B cell (primary cell): ENCODE measurements around the gene RPTOR. TPM values are rescaled to one million over a fixed set of nuclear protein-coding genes. Genes with fewer than 3 reads are reported as not detected.
"Not testable (repeated sequence)": the region's sequence is repeated elsewhere in the genome, so short reads cannot be mapped to it uniquely, and the experiment has no call there.

Experiments
- ATAC-seq: fragments of 200-7000 bp; cut with Tn5 transposase; one replicate; pipeline ENCODE4 v1.10.0; 2021; ENCODE audit warnings: low read depth, mild to moderate bottlenecking, moderate number of reproducible peaks, moderate library complexity
- CTCF ChIA-PET: fragments of 350-600 bp; sonication (Branson Sonifier 250); formaldehyde crosslinking; loops from one replicate; lab custom pipeline; 2021; ENCODE audit warnings: antibody characterized with exemption, inconsistent platforms; lab: Charles Lee
- POLR2A ChIA-PET: fragments of 350-600 bp; sonication (Branson Sonifier 250); formaldehyde crosslinking; loops from one replicate; lab custom pipeline; 2021; ENCODE audit warnings: antibody characterized with exemption; lab: Charles Lee
- DNase-seq: peaks from one replicate; pipeline ENCODE4 v3.0.0; 2013
- H2AFZ ChIP-seq: 2 replicates; pipeline ENCODE4 v1.6.1; 2012; ENCODE audit warnings: mild to moderate bottlenecking, low read depth, low read length; ENCODE audit not compliant: insufficient read depth, poor library complexity, severe bottlenecking
- H3K27ac ChIP-seq, 2 donors: 1 replicate in 1 of 2; 2 replicates in 1 of 2; pipeline ENCODE4 v1.5.1; 2012 to 2013; ENCODE audit warnings: low read length in 2 of 2, mild to moderate bottlenecking in 2 of 2, moderate library complexity in 1 of 2
- H3K27me3 ChIP-seq, 4 experiments: fragments of 200-600 bp in 1 of 4; sonication (generic) in 1 of 4; replicated peaks in 1 of 4; 1 replicate in 2 of 4; 2 replicates in 2 of 4; pipeline versions ENCODE4 v1.6.1 to v1.7.0; 2013 to 2016; ENCODE audit warnings: low read length in 3 of 4, mild to moderate bottlenecking in 2 of 4, mixed read lengths in 1 of 4, moderate library complexity in 1 of 4; ENCODE audit not compliant: insufficient read depth in 4 of 4, control insufficient read depth in 3 of 4; ENCODE audit errors: control extremely low read depth in 1 of 4
- H3K36me3 ChIP-seq, 2 experiments: replicated peaks in 1 of 2; 1 replicate in 1 of 2; 2 replicates in 1 of 2; pipeline versions ENCODE4 v1.6.1 to v1.7.1; 2013; ENCODE audit warnings: low read length in 1 of 2; ENCODE audit not compliant: insufficient read depth in 2 of 2, control insufficient read depth in 1 of 2; ENCODE audit errors: control extremely low read depth in 1 of 2, extremely low read depth in 1 of 2
- H3K4me1 ChIP-seq, 2 donors: fragments of 200-600 bp in 1 of 2; sonication (generic) in 1 of 2; 1 replicate in 1 of 2; 2 replicates in 1 of 2; pipeline versions ENCODE4 v1.5.1 to v1.6.1; 2013 to 2017; ENCODE audit warnings: low read length in 2 of 2; ENCODE audit not compliant: control insufficient read depth in 2 of 2, insufficient read depth in 2 of 2
- H3K4me2 ChIP-seq: replicated peaks from 2 replicates; pipeline ENCODE3; 2012; ENCODE audit warnings: mild to moderate bottlenecking, low read depth, low read length; ENCODE audit not compliant: poor library complexity, severe bottlenecking
- H3K4me3 ChIP-seq, 5 experiments: fragments of 200-600 bp in 1 of 5; sonication (generic) in 1 of 5; 1 replicate in 3 of 5; 2 replicates in 2 of 5; pipeline versions ENCODE4 v1.5.1 to v1.7.0; 2011 to 2016; ENCODE audit warnings: low read length in 4 of 5, mild to moderate bottlenecking in 4 of 5, low read depth in 2 of 5, control low read depth in 1 of 5, moderate library complexity in 1 of 5; ENCODE audit not compliant: insufficient read depth in 1 of 5; ENCODE audit errors: control extremely low read depth in 1 of 5, extremely low read depth in 1 of 5
- H3K79me2 ChIP-seq: fragments of 200-600 bp; sonication (generic); one replicate; pipeline ENCODE4 v1.6.0; 2016; ENCODE audit warnings: low read length; ENCODE audit not compliant: control insufficient read depth, insufficient read depth
- H3K9ac ChIP-seq: fragments of 200-600 bp; sonication (generic); 2 replicates; pipeline ENCODE4 v1.6.1; 2017; ENCODE audit warnings: mild to moderate bottlenecking, low read length, moderate library complexity
- H3K9me3 ChIP-seq, 3 donors: one replicate each; pipeline versions ENCODE4 v1.6.1 to v1.7.1; 2013; ENCODE audit warnings: low read length in 2 of 3; ENCODE audit not compliant: control insufficient read depth in 2 of 3, insufficient read depth in 1 of 3; ENCODE audit errors: control extremely low read depth in 1 of 3
- H4K20me1 ChIP-seq: 2 replicates; pipeline ENCODE4 v1.6.0; 2012; ENCODE audit warnings: mild to moderate bottlenecking, low read length; ENCODE audit not compliant: insufficient read depth, control insufficient read depth, poor library complexity, severe bottlenecking
- H3K27ac Mint-ChIP-seq: one replicate; pipeline ENCODE4 v1.8.0; 2021; ENCODE audit warnings: mixed read lengths
- H3K27me3 Mint-ChIP-seq: one replicate; pipeline ENCODE4 v1.8.0; 2021; ENCODE audit warnings: mixed read lengths
- H3K4me1 Mint-ChIP-seq: one replicate; pipeline ENCODE4 v1.8.0; 2021; ENCODE audit warnings: mixed read lengths
- H3K4me3 Mint-ChIP-seq: one replicate; pipeline ENCODE4 v1.8.0; 2021; ENCODE audit warnings: mixed read lengths
- H3K9me3 Mint-ChIP-seq: one replicate; pipeline ENCODE4 v1.8.0; 2022; ENCODE audit warnings: mixed read lengths; ENCODE audit not compliant: insufficient read depth
- EZH2 ChIP-seq: IDR thresholded peaks from 2 replicates; pipeline ENCODE4 v1.6.1; 2012; ENCODE audit warnings: borderline replicate concordance, low read depth, mild to moderate bottlenecking, moderate library complexity, low read length; ENCODE audit not compliant: insufficient read depth, poor library complexity, severe bottlenecking
- WGBS: methylation state at CpG from one replicate; pipeline ENCODE4 v1.1.5; 2013; ENCODE audit warnings: missing lambda C conversion rate; ENCODE audit not compliant: insufficient coverage; 5-methylcytosine and 5-hydroxymethylcytosine counted together
- intact Hi-C: fragments of 100-400 bp; cut with micrococcal nuclease; formaldehyde crosslinking; loops from one replicate; pipeline ENCODE4 v1.10.0; 2022
- polyA plus RNA-seq: library from polyadenylated mRNA; depleted of rRNA; stranded (reverse); fragments of >200 nt; gene quantifications from 2 replicates; pipeline ENCODE4 v1.2.3, GENCODE V29; 2012
- total RNA-seq, 2 donors: library from RNA; stranded (reverse); fragments of 120-200 nt in 1 of 2; gene quantifications; 1 replicate in 1 of 2; 2 replicates in 1 of 2; pipeline versions ENCODE4 v1.2.3 to v1.2.4, GENCODE V29; 2013 to 2022
- TF ChIP-seq, protein P1 (sequence below): fragments of 200-600 bp; IDR thresholded peaks from one replicate; pipeline ENCODE4 v1.8.0; 2022; ENCODE audit warnings: antibody characterized with exemption, mild to moderate bottlenecking

Gene RPTOR
- total and polyA plus RNA-seq, 2 donors (not counting 1 experiment from before 2014, with no cell fraction given), result 13.4 to 58.8 TPM

DNA sequence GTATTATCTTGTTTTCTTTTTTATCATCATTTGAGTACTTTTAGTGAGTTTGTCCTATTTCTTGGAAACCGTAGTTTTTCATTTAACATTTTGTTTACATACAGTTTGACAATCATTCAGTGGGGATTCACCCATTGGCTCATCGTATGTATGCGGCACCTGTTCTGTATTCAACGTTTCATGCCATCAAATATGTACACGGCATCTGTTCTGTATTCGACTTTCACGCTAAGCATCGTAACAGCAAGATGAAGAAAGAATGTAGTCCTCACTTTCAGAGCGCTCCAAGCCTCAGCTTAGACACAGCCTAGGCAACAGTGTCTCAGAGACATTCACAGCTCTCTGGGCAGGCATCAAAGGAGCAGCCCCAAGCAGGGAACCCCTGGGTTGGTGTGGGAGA is 269.9 kb downstream of the RPTOR start:
- Histone ChIP-seq H3K9me3 (no peaks in the 10 kb centered on the region), H3K79me2 (peaks cover 27% of the 10 kb centered on the region), H3K4me2 (no peak overlapping the region), H2AFZ (no peak overlapping the region), H3K36me3 (no peaks in the 10 kb centered on the region), H3K4me3 (no peak overlapping the region), H3K4me1 (peaks cover 11 to 16% of the 10 kb centered on the region in 2 donors), H3K9ac (no peak overlapping the region), H3K27me3 (no peaks in the 10 kb centered on the region), H4K20me1 (no peaks in the 10 kb centered on the region), H3K27ac (no peak overlapping the region)
- DNase-seq (no peak), ATAC-seq (no peak)
- TF ChIP-seq, protein P1, sequence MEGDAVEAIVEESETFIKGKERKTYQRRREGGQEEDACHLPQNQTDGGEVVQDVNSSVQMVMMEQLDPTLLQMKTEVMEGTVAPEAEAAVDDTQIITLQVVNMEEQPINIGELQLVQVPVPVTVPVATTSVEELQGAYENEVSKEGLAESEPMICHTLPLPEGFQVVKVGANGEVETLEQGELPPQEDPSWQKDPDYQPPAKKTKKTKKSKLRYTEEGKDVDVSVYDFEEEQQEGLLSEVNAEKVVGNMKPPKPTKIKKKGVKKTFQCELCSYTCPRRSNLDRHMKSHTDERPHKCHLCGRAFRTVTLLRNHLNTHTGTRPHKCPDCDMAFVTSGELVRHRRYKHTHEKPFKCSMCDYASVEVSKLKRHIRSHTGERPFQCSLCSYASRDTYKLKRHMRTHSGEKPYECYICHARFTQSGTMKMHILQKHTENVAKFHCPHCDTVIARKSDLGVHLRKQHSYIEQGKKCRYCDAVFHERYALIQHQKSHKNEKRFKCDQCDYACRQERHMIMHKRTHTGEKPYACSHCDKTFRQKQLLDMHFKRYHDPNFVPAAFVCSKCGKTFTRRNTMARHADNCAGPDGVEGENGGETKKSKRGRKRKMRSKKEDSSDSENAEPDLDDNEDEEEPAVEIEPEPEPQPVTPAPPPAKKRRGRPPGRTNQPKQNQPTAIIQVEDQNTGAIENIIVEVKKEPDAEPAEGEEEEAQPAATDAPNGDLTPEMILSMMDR, result no peak
- TF ChIP-seq EZH2, result no peak
- Mint-ChIP-seq H3K4me1 (peaks cover 19% of the 10 kb centered on the region), H3K9me3 (no peaks in the 10 kb centered on the region), H3K4me3 (no peak overlapping the region), H3K27me3 (no peaks in the 10 kb centered on the region), H3K27ac (peak overlapping the region; percentile 10)
- 99% methylated on average over 8 of the region's 9 CpGs for WGBS
- ChIA-PET POLR2A (no interaction called here), CTCF (interaction anchor here (0.5 kb wide), 1 partner anchor 30 kb away, joined by 3 read pairs; no protein-coding TSS in a partner anchor)
- intact Hi-C loops, result no loop called here

DNA sequence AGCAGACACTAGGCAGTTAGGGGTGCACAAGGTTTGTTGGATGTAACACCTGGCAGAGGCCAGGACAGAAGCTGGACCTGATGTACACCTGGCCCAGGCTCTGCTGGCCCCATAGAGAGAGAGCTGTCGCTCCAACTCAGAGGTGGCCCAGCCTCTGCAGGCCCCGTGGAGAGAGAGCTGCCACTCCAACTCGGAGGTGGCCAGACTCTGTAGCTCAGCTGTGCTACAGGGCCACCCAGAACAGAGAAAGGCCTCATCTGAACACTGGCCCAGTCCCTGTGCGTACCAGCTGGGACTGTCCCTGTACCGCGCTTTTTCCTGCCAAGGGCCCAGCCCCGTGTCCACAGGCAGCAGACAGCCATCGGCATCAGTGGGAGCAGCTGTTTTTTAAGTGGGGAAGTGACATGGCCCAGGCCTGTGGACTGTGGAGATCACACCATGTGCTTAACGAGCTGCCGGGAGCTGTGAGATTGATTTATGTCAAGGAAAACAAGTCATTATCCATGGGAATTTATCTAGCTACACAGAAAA is 270.6 kb downstream of the RPTOR start:
- no peaks in the 10 kb centered on the region for H3K9me3 Mint-ChIP-seq
- Histone ChIP-seq H3K9me3 (no peaks in the 10 kb centered on the region), H3K4me2 (no peak overlapping the region), H3K36me3 (no peaks in the 10 kb centered on the region), H3K27me3 (no peaks in the 10 kb centered on the region), H3K4me3 (no peak overlapping the region), H4K20me1 (no peaks in the 10 kb centered on the region), H3K9ac (no peak overlapping the region), H3K4me1 (peaks cover 11 to 16% of the 10 kb centered on the region in 2 donors), H2AFZ (no peak overlapping the region), H3K79me2 (peaks cover 27% of the 10 kb centered on the region), H3K27ac (no peak overlapping the region)
- TF ChIP-seq, protein P1, result no peak
- TF ChIP-seq EZH2, result no peak
- H3K4me3 Mint-ChIP-seq, result no peak overlapping the region
- intact Hi-C loops, result no loop called here
- ATAC-seq (no peak), DNase-seq (no peak)
- no peaks in the 10 kb centered on the region for H3K27me3 Mint-ChIP-seq
- POLR2A ChIA-PET, result no interaction called here
- 95% methylated on average over 6 of the region's 10 CpGs for WGBS
- H3K4me1 Mint-ChIP-seq, result peaks cover 19% of the 10 kb centered on the region
- CTCF ChIA-PET, result interaction anchor here (0.5 kb wide), 1 partner anchor 31 kb away, joined by 3 read pairs; no protein-coding TSS in a partner anchor
- H3K27ac Mint-ChIP-seq, result no peak overlapping the region

DNA sequence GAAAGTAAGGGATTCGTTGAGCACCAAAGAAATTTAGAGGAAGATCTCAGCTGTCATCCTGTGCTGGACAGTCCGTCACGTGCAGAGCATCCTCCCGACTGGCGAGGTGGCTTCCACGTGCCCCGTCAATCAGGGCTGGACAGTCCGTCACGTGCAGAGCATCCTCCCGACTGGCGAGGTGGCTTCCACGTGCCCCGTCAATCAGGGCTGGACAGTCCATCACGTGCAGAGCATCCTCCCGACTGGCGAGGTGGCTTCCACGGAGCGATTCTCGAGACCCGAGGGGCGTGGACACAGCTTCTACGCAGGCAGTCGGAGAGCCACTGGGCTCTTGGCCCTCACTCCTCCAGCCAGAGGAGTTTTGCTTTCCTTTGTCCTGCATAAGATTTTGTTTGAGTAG is 271.1 kb downstream of the RPTOR start:
- CTCF ChIA-PET, H3K27me3 Mint-ChIP-seq, intact Hi-C loops, H3K4me3 Mint-ChIP-seq, ATAC-seq, H3K4me2 ChIP-seq, POLR2A ChIA-PET, H3K9me3 ChIP-seq, H3K27me3 ChIP-seq, DNase-seq, H3K4me3 ChIP-seq, H3K27ac Mint-ChIP-seq, H3K36me3 ChIP-seq, H3K9ac ChIP-seq, H2AFZ ChIP-seq, H3K9me3 Mint-ChIP-seq, H3K27ac ChIP-seq, H4K20me1 ChIP-seq: not testable (repeated sequence)
- Histone ChIP-seq H3K4me1 (peaks cover 11 to 16% of the 10 kb centered on the region in 2 donors), H3K79me2 (peaks cover 27% of the 10 kb centered on the region)
- peaks cover 19% of the 10 kb centered on the region for H3K4me1 Mint-ChIP-seq
- WGBS, result 98% methylated on average over 13 of the region's 23 CpGs
